ENCODE data around the gene KHDC3L. TPM values are rescaled to one million over a fixed set of nuclear protein-coding genes. Genes with fewer than 3 reads are reported as not detected.

The KHDC3L gene
- total RNA-seq, 1 donor from 2014 or later: not detected

GRCh38 chr6:73362869-73363536 lies 545 bp downstream of the KHDC3L start:
- H3K36me3 Mint-ChIP-seq (ENCODE audit: unreplicated experiment): no peaks in the 10 kb centered on the region
- no peak for DNase-seq (ENCODE audit: extremely low spot score, unreplicated experiment)
- H3K27ac Mint-ChIP-seq (ENCODE audit: unreplicated experiment): no peak overlapping the region
- no peaks in the 10 kb centered on the region for H3K4me1 Mint-ChIP-seq (ENCODE audit: unreplicated experiment)
- peaks cover 4% of the 10 kb centered on the region for H3K27me3 Mint-ChIP-seq (ENCODE audit: unreplicated experiment)
- TF ChIP-seq, protein P1, sequence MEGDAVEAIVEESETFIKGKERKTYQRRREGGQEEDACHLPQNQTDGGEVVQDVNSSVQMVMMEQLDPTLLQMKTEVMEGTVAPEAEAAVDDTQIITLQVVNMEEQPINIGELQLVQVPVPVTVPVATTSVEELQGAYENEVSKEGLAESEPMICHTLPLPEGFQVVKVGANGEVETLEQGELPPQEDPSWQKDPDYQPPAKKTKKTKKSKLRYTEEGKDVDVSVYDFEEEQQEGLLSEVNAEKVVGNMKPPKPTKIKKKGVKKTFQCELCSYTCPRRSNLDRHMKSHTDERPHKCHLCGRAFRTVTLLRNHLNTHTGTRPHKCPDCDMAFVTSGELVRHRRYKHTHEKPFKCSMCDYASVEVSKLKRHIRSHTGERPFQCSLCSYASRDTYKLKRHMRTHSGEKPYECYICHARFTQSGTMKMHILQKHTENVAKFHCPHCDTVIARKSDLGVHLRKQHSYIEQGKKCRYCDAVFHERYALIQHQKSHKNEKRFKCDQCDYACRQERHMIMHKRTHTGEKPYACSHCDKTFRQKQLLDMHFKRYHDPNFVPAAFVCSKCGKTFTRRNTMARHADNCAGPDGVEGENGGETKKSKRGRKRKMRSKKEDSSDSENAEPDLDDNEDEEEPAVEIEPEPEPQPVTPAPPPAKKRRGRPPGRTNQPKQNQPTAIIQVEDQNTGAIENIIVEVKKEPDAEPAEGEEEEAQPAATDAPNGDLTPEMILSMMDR (IDR thresholded peaks at IDR 0.05): no peak
- H3K4me3 Mint-ChIP-seq (ENCODE audit: unreplicated experiment): no peak overlapping the region
- no peaks in the 10 kb centered on the region for H3K9me3 Mint-ChIP-seq (ENCODE audit: unreplicated experiment)

GRCh38 chr6:73363537-73363875 lies 1.0 kb downstream of the KHDC3L start:
- TF ChIP-seq, protein P1 (IDR thresholded peaks at IDR 0.05): no peak
- Mint-ChIP-seq H3K27me3 (ENCODE audit: unreplicated experiment) (peaks cover 9% of the 10 kb centered on the region), H3K4me1 (ENCODE audit: unreplicated experiment) (no peaks in the 10 kb centered on the region), H3K4me3 (ENCODE audit: unreplicated experiment) (no peak overlapping the region), H3K9me3 (ENCODE audit: unreplicated experiment) (no peaks in the 10 kb centered on the region), H3K27ac (ENCODE audit: unreplicated experiment) (no peak overlapping the region), H3K36me3 (ENCODE audit: unreplicated experiment) (no peaks in the 10 kb centered on the region)
- DNase-seq (ENCODE audit: extremely low spot score, unreplicated experiment): no peak

DNA sequence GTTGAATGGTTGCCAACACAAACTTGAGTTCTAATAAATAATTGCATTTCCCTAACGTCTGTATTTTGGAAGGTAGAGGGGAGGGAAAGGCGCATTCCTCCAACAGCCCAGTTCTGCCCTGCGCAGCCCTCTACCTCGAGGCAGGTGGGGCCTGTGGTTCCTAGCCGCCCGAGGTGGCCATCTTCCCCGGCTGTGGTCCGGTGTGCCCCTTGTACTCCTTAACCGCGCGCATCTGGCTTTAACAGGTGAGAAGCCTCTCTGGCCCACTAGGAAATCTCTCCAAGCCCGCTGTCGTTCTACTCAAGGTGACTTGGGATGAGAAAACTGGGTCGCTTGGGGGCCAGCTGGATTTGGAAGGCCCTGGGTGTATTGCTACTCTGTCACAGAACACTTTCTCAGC lies 1.7 kb downstream of the KHDC3L start:
- H3K27me3 Mint-ChIP-seq (ENCODE audit: unreplicated experiment): peaks cover 10% of the 10 kb centered on the region
- H3K27ac Mint-ChIP-seq (ENCODE audit: unreplicated experiment): no peak overlapping the region
- DNase-seq (ENCODE audit: extremely low spot score, unreplicated experiment): no peak
- no peaks in the 10 kb centered on the region for H3K36me3 Mint-ChIP-seq (ENCODE audit: unreplicated experiment)
- no peaks in the 10 kb centered on the region for H3K4me1 Mint-ChIP-seq (ENCODE audit: unreplicated experiment)
- no peaks in the 10 kb centered on the region for H3K9me3 Mint-ChIP-seq (ENCODE audit: unreplicated experiment)
- H3K4me3 Mint-ChIP-seq (ENCODE audit: unreplicated experiment): no peak overlapping the region
- TF ChIP-seq, protein P1 (IDR thresholded peaks at IDR 0.05): no peak

GRCh38 chr6:73364549-73364948 lies 2.1 kb downstream of the KHDC3L start:
- no peaks in the 10 kb centered on the region for H3K4me1 Mint-ChIP-seq (ENCODE audit: unreplicated experiment)
- H3K9me3 Mint-ChIP-seq (ENCODE audit: unreplicated experiment): no peaks in the 10 kb centered on the region
- no peaks in the 10 kb centered on the region for H3K36me3 Mint-ChIP-seq (ENCODE audit: unreplicated experiment)
- peaks cover 10% of the 10 kb centered on the region for H3K27me3 Mint-ChIP-seq (ENCODE audit: unreplicated experiment)
- no peak overlapping the region for H3K4me3 Mint-ChIP-seq (ENCODE audit: unreplicated experiment)
- no peak for DNase-seq (ENCODE audit: extremely low spot score, unreplicated experiment)
- TF ChIP-seq, protein P1 (IDR thresholded peaks at IDR 0.05): no peak
- H3K27ac Mint-ChIP-seq (ENCODE audit: unreplicated experiment): no peak overlapping the region

GRCh38 chr6:73367761-73368355 lies 5.4 kb downstream of the KHDC3L start:
- Mint-ChIP-seq H3K4me3 (ENCODE audit: unreplicated experiment) (no peak overlapping the region), H3K27me3 (ENCODE audit: unreplicated experiment) (peaks cover 10% of the 10 kb centered on the region), H3K9me3 (ENCODE audit: unreplicated experiment) (no peaks in the 10 kb centered on the region), H3K27ac (ENCODE audit: unreplicated experiment) (no peak overlapping the region), H3K4me1 (ENCODE audit: unreplicated experiment) (no peaks in the 10 kb centered on the region), H3K36me3 (ENCODE audit: unreplicated experiment) (no peaks in the 10 kb centered on the region)
- TF ChIP-seq, protein P1 (IDR thresholded peaks at IDR 0.05): no peak
- no peak for DNase-seq (ENCODE audit: extremely low spot score, unreplicated experiment)

Measured in osteocyte (in vitro differentiated cells).